ENCODE data around the gene NRCAM.

DNA sequence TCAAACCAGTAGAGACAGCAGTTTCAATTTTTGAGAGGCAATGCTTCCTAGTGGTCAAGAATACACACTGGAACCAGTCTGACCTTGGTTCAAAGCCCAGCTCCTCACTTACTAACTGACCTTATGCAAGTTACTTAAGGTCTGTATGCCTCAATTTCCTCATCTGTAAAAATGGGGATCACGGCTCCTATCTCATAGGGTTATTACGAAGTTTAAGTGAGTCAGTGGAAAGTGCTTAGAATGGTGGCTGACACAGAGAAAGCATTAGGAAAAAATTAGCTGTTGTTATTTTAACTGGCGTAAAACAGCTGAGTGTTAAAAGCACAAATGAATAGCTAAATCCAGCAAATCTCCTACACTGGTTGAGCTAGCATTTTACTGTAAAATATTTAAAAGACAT is 163.7 kb downstream of the NRCAM start:
- TF ChIP-seq EP300 (IDR thresholded peaks at IDR 0.05) (no peak), POLR2A (IDR thresholded peaks at IDR 0.05) (no peak)
- TF ChIP-seq, protein P1, sequence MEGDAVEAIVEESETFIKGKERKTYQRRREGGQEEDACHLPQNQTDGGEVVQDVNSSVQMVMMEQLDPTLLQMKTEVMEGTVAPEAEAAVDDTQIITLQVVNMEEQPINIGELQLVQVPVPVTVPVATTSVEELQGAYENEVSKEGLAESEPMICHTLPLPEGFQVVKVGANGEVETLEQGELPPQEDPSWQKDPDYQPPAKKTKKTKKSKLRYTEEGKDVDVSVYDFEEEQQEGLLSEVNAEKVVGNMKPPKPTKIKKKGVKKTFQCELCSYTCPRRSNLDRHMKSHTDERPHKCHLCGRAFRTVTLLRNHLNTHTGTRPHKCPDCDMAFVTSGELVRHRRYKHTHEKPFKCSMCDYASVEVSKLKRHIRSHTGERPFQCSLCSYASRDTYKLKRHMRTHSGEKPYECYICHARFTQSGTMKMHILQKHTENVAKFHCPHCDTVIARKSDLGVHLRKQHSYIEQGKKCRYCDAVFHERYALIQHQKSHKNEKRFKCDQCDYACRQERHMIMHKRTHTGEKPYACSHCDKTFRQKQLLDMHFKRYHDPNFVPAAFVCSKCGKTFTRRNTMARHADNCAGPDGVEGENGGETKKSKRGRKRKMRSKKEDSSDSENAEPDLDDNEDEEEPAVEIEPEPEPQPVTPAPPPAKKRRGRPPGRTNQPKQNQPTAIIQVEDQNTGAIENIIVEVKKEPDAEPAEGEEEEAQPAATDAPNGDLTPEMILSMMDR (IDR thresholded peaks at IDR 0.05), result no peak

Data from gastroesophageal sphincter (tissue), 3 donors.